HG02943 (cell line): ENCODE results near the gene GLT8D2.
"Not testable (repeated sequence)": the region's sequence is repeated elsewhere in the genome, so short reads cannot be mapped to it uniquely, and the experiment has no call there.

Source experiments
- ATAC-seq: cut with Tn5 transposase; IDR thresholded peaks from one replicate; pipeline ENCODE4 v1.9.1; 2021; ENCODE audit warnings: mild to moderate bottlenecking, low read depth, moderate library complexity; ENCODE audit not compliant: unreplicated experiment

The GLT8D2 gene

GRCh38 chr12:104054681-104055346, 4.8 kb upstream of the GLT8D2 start:
- no peak for ATAC-seq

GRCh38 chr12:104050436-104050835, 449 bp upstream of the GLT8D2 start:
- ATAC-seq = no peak

GRCh38 chr12:104049278-104049902, 597 bp downstream of the GLT8D2 start:
- ATAC-seq = no peak

DNA sequence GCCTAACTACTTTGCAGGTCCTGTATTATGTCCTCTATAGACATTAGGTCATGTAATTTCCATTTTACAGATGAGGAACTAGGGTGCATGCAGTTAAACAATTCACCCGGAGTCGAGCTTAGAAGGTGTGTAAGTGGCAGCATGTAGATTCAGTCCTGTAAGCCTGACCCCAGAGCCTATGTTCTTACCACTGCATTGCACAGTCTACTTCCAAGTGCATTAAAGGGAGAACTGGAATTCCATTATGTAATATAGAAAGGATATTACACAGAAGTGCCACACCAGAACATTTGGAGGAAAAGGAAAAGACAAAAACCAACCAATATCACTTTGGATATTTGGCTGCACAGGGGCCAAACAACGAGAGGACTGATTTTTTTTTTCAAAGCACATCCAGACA, 1.2 kb downstream of the GLT8D2 start:
- ATAC-seq = no peak

DNA sequence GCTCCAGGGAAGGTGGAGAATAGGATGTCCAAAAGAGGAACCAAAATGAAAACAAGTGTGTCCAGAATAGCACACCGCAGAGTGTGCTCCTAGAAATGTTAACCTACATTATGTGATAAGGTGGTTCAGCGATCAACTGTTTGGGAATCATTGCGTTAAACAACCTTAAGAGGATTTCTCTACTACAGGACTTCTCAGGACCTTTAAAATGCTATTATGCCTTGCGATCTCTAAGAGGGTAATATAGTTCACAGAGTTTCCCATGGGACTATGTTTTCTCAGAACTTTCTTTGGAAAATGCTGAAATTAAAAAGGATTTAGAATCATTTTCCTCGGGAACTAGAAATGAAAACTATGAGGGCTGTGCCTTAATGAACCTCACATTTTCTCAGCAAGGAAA, 1.8 kb downstream of the GLT8D2 start:
- no peak for ATAC-seq

GRCh38 chr12:104046306-104046705, 3.7 kb downstream of the GLT8D2 start:
- ATAC-seq = no peak

GRCh38 chr12:104044158-104044557, 5.8 kb downstream of the GLT8D2 start:
- ATAC-seq = no peak

DNA sequence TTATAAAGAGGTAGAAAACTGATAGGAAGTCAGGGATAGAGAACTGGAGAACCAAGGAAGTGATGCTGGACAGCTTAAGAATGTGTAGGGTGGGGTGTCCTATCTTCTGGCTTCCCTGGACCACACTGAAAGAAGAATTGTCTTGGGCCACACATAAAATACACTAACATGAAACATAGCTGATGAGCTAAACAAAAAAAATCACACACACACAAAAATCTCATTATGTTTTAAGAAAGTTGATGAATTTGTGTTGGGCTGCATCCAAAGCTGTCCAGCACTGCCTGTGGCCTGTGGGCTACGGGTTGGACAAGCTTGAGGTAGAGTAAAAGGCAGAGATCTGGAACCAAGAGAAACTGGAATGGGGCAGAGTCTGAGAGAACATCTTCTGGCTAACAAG, 7.4 kb downstream of the GLT8D2 start:
- ATAC-seq = no peak

GRCh38 chr12:104039769-104040168, 10.2 kb downstream of the GLT8D2 start:
- not testable (repeated sequence) for ATAC-seq

- not testable (repeated sequence) for ATAC-seq
These were observed 13.8 kb downstream of the GLT8D2 start for GRCh38 chr12:104036143-104036542.

DNA sequence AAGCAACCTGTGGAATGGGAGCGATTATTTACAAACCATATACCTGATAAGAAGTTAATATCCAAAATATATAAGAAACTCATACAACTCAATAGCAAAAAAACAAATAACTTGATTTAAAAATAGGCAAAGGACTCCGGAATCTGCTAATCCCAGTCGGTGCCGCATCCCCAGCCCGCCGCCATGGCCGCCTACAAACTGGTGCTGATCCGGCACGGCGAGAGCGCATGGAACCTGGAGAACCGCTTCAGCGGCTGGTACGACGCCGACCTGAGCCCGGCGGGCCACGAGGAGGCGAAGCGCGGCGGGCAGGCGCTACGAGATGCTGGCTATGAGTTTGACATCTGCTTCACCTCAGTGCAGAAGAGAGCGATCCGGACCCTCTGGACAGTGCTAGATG, 19.4 kb downstream of the GLT8D2 start:
- ATAC-seq = not testable (repeated sequence)

DNA sequence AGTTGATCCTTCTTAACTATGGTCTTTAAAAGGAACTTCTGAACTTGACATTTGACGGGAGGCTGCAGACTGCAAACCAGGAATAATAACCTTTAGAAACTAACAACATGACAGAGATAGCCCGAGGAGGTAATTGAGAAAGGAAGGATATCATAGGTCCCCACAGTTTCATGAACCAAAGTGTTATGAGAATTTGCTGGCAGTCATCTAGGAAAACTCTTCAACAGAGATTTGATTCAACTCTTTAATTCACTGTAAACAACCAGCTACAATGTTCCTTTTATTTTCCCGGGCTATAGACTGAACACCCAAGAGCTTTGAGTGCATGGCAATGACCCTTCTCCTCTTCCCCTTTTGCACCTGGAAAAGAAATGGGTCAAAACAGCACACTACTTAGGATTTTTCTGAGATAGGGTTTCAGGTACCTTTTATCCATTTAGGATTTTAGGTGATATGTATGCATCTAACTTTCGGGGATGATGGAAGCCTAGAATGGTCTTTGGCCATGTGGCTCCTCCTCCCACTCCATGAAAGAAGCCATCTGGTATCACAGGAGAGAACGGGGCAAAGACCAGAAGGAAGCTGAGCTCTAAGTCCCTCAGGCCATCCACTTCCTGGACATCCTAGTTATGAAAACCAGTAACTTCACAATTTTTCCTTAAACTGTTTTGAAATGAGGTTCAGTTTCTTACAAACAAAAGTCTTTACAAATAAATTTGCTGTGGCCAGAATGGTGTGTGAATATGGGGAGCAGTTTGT, 23.0 kb downstream of the GLT8D2 start:
- ATAC-seq = no peak

DNA sequence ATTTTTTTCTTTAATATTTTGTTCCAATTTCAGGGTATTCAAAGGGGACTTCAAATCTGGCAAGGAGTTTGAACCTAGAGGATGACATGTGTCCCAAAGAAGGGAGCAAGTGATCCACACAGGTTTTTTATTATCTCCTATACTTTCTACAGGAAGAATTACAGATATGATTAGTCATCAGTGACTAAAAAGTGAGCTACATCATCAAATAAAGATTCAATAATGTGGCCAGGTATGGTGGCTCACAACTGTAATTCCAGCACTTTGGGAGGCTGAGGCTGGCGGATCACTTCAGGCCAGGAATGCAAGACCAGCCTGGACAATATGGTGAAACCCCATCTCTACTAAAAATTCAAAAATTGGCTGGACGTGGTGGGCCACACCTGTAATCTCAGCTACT, 24.2 kb downstream of the GLT8D2 start:
- ATAC-seq = no peak

GRCh38 chr12:104024348-104024747, 25.6 kb downstream of the GLT8D2 start:
- no peak for ATAC-seq

- ATAC-seq = no peak
These were observed 26.3 kb downstream of the GLT8D2 start for GRCh38 chr12:104023710-104024109.

DNA sequence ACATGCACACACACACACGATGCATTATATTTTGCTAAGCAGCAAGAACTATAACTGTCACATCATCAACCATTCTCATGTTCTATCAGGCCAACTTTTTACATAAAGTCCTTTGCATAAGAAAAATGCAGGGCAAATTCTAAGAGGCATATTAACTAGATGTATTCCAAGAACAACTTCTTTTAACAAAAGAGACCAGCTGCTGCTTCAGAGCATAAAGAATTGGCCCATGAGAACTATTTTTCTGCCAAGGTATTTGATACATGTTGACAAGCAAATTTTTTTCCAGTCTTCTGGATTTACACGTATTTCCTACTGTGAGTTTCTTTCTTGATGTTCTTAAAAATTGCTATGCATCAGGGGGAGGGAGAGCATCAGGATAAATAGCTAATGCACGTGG, 27.2 kb downstream of the GLT8D2 start:
- ATAC-seq = no peak

GRCh38 chr12:104021862-104022261, 28.1 kb downstream of the GLT8D2 start:
- not testable (repeated sequence) for ATAC-seq

DNA sequence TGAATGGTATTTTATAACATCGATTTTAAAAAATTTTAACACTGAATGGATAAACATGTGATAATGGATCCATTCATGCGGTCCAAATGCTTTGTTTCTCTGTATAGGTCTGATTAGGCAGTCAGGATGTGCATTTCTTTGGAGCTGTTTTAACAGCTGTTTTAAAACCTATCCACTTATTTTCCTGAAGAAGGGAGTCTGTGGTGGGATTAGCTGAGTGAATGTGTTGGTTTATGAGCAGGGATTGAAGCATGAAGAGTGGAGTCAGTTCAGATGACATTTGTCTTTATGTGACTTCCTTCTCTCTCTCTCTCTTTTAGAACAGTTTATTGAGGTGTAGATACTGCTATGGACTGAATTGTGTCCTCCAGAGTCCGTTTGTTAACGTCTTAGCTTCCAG, 37.7 kb downstream of the GLT8D2 start:
- ATAC-seq = no peak

GRCh38 chr12:104011253-104011652, 38.7 kb downstream of the GLT8D2 start:
- no peak for ATAC-seq

DNA sequence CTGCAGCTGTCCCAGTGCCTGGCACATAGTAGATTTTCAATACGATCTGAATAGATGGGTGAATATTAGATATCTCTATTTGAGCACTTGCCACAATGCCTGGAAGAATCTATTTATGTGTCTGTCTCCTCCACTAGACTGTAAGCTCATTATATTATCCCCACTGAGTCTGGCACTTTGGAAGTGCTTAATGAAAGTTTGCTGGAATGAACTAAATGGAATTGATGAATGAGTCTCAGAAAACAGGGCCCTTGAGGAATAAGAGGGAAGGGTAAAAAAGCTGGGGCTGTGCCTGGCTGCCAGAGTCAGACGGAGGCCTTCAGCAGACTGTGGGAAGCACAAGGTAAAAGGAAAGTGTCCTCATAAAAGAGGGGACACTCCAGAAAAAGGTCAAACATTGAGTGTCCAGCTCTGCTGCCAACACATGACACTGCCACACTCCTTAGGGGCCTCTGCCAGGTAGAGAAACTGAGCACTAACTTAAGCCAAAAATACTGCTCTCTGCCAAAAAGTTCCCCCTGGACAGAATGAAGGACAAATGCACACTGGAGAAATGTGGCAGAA, 39.3 kb downstream of the GLT8D2 start:
- ATAC-seq = no peak

- ATAC-seq = no peak
These were observed 39.9 kb downstream of the GLT8D2 start for GRCh38 chr12:104010121-104010520.
